Measurements from ENCODE around the gene NDUFB7. TPM values are rescaled to one million over a fixed set of nuclear protein-coding genes. Genes with fewer than 3 reads are reported as not detected.

The NDUFB7 gene
- total and polyA plus RNA-seq, 4 donors: 105 to 415 (median 300) TPM

DNA sequence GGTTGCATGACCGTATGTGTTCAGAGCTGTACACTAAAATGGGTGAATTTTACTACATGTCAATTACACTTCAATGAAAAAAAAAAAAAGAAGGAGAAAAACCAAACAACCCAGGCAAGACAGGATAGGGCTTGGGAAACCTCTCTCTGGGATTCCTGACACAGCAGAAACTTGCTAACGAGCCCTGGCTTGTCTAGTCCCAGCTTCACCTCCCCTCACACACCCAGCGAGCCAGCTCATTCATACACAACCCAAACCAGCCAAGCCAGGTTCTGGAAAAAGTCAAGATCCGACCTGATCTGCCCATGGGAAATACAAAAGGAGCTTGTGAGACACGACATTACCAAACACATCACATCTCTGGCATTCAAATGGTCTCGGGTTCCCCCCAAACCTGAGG lies 46.1 kb downstream of the NDUFB7 start:
- H3K36me3 ChIP-seq (ENCODE audit: control insufficient read depth in 4 of 4, insufficient read depth in 4 of 4, low read length in 4 of 4): no peaks in the 10 kb centered on the region
- H3K27ac ChIP-seq (ENCODE audit: low read depth in 1 of 2, low read length in 1 of 2): no peak overlapping the region
- no peaks in the 10 kb centered on the region for H3K27me3 ChIP-seq (ENCODE audit: control insufficient read depth in 3 of 3, insufficient read depth in 3 of 3, low read length in 2 of 3)
- TF ChIP-seq, protein P1, sequence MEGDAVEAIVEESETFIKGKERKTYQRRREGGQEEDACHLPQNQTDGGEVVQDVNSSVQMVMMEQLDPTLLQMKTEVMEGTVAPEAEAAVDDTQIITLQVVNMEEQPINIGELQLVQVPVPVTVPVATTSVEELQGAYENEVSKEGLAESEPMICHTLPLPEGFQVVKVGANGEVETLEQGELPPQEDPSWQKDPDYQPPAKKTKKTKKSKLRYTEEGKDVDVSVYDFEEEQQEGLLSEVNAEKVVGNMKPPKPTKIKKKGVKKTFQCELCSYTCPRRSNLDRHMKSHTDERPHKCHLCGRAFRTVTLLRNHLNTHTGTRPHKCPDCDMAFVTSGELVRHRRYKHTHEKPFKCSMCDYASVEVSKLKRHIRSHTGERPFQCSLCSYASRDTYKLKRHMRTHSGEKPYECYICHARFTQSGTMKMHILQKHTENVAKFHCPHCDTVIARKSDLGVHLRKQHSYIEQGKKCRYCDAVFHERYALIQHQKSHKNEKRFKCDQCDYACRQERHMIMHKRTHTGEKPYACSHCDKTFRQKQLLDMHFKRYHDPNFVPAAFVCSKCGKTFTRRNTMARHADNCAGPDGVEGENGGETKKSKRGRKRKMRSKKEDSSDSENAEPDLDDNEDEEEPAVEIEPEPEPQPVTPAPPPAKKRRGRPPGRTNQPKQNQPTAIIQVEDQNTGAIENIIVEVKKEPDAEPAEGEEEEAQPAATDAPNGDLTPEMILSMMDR (IDR thresholded peaks at IDR 0.05; ENCODE audit: control extremely low read depth, extremely low read depth): no peak
- 76 to 87% methylated on average over 6 of the region's 6 CpGs for WGBS, 2 donors
- H3K9me3 ChIP-seq (ENCODE audit: control insufficient read depth in 4 of 4, insufficient read depth in 3 of 4, low read length in 3 of 4): no peaks in the 10 kb centered on the region
- no peak overlapping the region for H3K4me3 ChIP-seq
- DNase-seq: no peak
- peaks cover 0 to 12% (median 0%) of the 10 kb centered on the region in 5 donors for H3K4me1 ChIP-seq (ENCODE audit: control insufficient read depth in 5 of 5, insufficient read depth in 5 of 5, low read length in 5 of 5)
- no peak overlapping the region for H3K9ac ChIP-seq (ENCODE audit: insufficient read depth in 1 of 2, low read length in 2 of 2)
- no peak for ATAC-seq (ENCODE audit: insufficient read depth, low FRiP score)

GRCh38 chr19:14520543-14520942 lies 51.3 kb downstream of the NDUFB7 start:
- DNase-seq (no peak), ATAC-seq (ENCODE audit: insufficient read depth, low FRiP score) (no peak)
- Histone ChIP-seq H3K9me3 (ENCODE audit: control insufficient read depth in 4 of 4, insufficient read depth in 3 of 4, low read length in 3 of 4) (no peaks in the 10 kb centered on the region), H3K36me3 (ENCODE audit: control insufficient read depth in 4 of 4, insufficient read depth in 4 of 4, low read length in 4 of 4) (peaks cover 4 to 11% (median 8%) of the 10 kb centered on the region in 4 donors), H3K4me1 (ENCODE audit: control insufficient read depth in 5 of 5, insufficient read depth in 5 of 5, low read length in 5 of 5) (peaks cover 0 to 21% (median 3%) of the 10 kb centered on the region in 5 donors), H3K9ac (ENCODE audit: insufficient read depth in 1 of 2, low read length in 2 of 2) (no peak overlapping the region), H3K4me3 (no peak overlapping the region), H3K27me3 (ENCODE audit: control insufficient read depth in 3 of 3, insufficient read depth in 3 of 3, low read length in 2 of 3) (no peaks in the 10 kb centered on the region), H3K27ac (ENCODE audit: low read depth in 1 of 2, low read length in 1 of 2) (no peak overlapping the region)
- TF ChIP-seq, protein P1 (IDR thresholded peaks at IDR 0.05; ENCODE audit: control extremely low read depth, extremely low read depth): no peak
- WGBS, 2 donors: 93 to 95% methylated on average over 4 of the region's 4 CpGs

DNA sequence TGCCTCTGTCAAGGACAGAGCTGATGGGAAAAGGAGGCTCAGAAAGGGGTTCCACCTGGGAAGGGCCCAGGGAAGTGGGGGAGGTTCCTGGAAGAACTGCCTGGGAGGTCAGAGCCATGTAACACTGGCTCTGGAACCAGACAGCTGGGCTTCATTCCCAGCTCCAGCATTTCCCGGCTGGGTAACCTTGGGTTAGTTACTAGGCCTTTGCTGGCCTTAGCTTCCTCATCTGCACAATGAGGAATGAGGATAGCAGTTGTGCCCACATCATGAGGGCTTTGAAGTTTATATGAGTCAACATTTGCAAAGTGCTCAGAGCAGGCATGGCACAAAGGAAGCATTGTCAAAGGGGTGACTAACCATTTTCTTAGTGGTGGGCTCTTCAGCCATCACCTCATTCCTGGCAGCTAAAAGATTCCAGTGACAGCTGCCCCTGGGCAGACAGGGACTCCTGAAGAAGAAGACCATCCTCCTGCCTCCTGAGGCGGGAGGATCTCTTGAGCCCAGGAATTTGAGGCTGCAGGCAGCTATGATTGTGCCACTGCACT lies 51.9 kb downstream of the NDUFB7 start:
- no peak for ATAC-seq (ENCODE audit: insufficient read depth, low FRiP score)
- TF ChIP-seq, protein P1 (IDR thresholded peaks at IDR 0.05; ENCODE audit: control extremely low read depth, extremely low read depth): no peak
- Histone ChIP-seq H3K36me3 (ENCODE audit: control insufficient read depth in 4 of 4, insufficient read depth in 4 of 4, low read length in 4 of 4) (peaks cover 9 to 17% (median 14%) of the 10 kb centered on the region in 4 donors), H3K27me3 (ENCODE audit: control insufficient read depth in 3 of 3, insufficient read depth in 3 of 3, low read length in 2 of 3) (no peaks in the 10 kb centered on the region), H3K4me1 (ENCODE audit: control insufficient read depth in 5 of 5, insufficient read depth in 5 of 5, low read length in 5 of 5) (peaks cover 0 to 23% (median 3%) of the 10 kb centered on the region in 5 donors), H3K9ac (ENCODE audit: insufficient read depth in 1 of 2, low read length in 2 of 2) (no peak overlapping the region), H3K27ac (ENCODE audit: low read depth in 1 of 2, low read length in 1 of 2) (peak overlapping the region in 1 of 2 donors; percentile 85), H3K9me3 (ENCODE audit: control insufficient read depth in 4 of 4, insufficient read depth in 3 of 4, low read length in 3 of 4) (no peaks in the 10 kb centered on the region), H3K4me3 (no peak overlapping the region)
- no peak for DNase-seq
- 55 to 82% methylated on average over 2 of the region's 2 CpGs for WGBS, 2 donors
